Measurements from ENCODE around the gene MYO16. TPM values are rescaled to one million over a fixed set of nuclear protein-coding genes. Genes with fewer than 3 reads are reported as not detected.

Gene MYO16
- total RNA-seq, 4 donors from 2014 or later, result under 0.01 to 0.21 TPM; not detected in 2

DNA sequence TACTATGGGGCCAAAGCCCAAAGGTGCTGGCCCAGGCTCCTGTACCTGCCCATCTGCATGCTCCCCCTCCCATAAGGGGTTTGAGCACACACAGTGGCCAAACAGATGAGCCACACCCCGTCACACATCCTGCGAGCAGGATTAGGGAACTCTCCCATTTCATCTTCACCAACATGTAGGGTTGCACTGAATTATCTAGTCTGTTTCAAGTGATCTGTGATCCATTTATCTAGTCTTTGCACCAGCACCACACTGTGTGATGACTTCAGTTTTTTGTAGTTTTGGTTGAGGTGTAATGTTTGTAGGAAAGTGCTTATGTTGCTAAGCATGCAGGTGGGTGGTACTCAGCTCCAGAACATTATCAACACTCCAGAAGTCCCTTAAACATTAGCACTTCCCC, 249.3 kb downstream of the MYO16 start:
- peaks cover 0 to 18% (median 0%) of the 10 kb centered on the region in 4 donors for H3K9me3 ChIP-seq
- 94 to 100% methylated on average over 2 of the region's 2 CpGs for WGBS, 2 donors
- H3K27me3 ChIP-seq, result no peaks in the 10 kb centered on the region
- no peaks in the 10 kb centered on the region for H3K4me1 ChIP-seq
- DNase-seq (ENCODE audit: low spot score in 2 of 2), result no peak
- TF ChIP-seq EP300 (IDR thresholded peaks at IDR 0.05), result no peak
- TF ChIP-seq, protein P1, sequence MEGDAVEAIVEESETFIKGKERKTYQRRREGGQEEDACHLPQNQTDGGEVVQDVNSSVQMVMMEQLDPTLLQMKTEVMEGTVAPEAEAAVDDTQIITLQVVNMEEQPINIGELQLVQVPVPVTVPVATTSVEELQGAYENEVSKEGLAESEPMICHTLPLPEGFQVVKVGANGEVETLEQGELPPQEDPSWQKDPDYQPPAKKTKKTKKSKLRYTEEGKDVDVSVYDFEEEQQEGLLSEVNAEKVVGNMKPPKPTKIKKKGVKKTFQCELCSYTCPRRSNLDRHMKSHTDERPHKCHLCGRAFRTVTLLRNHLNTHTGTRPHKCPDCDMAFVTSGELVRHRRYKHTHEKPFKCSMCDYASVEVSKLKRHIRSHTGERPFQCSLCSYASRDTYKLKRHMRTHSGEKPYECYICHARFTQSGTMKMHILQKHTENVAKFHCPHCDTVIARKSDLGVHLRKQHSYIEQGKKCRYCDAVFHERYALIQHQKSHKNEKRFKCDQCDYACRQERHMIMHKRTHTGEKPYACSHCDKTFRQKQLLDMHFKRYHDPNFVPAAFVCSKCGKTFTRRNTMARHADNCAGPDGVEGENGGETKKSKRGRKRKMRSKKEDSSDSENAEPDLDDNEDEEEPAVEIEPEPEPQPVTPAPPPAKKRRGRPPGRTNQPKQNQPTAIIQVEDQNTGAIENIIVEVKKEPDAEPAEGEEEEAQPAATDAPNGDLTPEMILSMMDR (IDR thresholded peaks at IDR 0.05), result no peak
- no peak for TF ChIP-seq POLR2A (IDR thresholded peaks at IDR 0.05)
- H3K4me3 ChIP-seq, result no peak overlapping the region
- H3K36me3 ChIP-seq, result no peaks in the 10 kb centered on the region
- H3K27ac ChIP-seq, result no peak overlapping the region

DNA sequence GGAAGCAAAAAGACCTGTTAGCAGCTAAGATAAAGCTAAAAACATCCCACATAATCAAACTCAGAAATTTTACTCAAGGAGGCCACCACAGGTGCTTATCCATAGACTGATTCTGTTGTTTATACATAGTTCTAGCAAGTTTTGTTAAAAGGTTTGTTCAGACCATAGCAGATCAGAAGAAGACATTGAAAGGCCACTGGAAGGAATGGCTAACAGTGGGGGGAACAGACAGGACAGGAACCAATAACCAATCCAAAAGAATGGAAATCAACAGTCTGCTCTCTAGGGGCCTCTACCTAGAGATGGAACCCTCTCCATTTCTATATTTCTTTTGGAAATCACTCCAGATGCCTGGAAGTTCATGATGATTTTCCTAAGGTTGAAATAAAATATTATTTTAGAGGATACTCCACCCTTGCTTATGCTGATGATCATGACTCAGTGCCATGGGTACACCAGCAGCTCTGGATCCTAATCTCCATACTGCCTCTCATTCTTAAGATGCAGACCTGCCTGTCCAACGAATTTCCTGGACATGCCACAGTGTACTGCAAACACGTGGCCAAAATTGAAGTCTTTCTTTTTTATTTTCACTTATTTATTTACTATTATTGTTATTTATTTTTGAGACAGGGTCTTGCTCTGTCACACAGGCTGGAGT, 260.0 kb downstream of the MYO16 start:
- H3K27me3 ChIP-seq, result no peaks in the 10 kb centered on the region
- H3K27ac ChIP-seq, result no peak overlapping the region
- no peak for DNase-seq (ENCODE audit: low spot score in 2 of 2)
- no peaks in the 10 kb centered on the region for H3K4me1 ChIP-seq
- 83 to 92% methylated on average over 2 of the region's 2 CpGs for WGBS, 2 donors
- H3K36me3 ChIP-seq, result no peaks in the 10 kb centered on the region
- no peak overlapping the region for H3K4me3 ChIP-seq
- no peaks in the 10 kb centered on the region for H3K9me3 ChIP-seq
- no peak for TF ChIP-seq POLR2A (IDR thresholded peaks at IDR 0.05)
- TF ChIP-seq, protein P1 (IDR thresholded peaks at IDR 0.05), result no peak
- TF ChIP-seq EP300 (IDR thresholded peaks at IDR 0.05), result no peak

DNA sequence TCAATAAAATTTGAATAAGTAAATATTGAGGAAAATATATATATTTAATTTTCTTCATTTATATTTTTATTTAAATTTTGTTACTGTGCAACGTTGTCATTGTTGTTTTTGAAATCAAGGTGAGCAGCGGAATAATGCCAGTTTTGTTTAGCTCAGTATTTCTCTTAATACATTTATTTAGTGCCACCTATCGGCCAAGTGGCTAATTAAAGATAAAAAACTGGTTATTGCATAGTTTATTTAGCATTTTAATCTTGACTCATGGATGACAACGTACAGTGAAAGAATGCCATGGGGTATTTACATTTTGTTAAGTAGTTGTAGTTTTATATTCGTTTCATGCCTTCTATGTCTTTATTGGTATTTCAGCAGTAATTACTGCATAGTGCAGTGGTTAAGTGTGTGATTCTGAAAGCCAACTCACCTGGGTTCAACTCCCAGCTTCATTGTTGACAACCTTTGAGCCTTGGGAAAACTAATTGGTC, 265.9 kb downstream of the MYO16 start:
- H3K4me3 ChIP-seq, result no peak overlapping the region

DNA sequence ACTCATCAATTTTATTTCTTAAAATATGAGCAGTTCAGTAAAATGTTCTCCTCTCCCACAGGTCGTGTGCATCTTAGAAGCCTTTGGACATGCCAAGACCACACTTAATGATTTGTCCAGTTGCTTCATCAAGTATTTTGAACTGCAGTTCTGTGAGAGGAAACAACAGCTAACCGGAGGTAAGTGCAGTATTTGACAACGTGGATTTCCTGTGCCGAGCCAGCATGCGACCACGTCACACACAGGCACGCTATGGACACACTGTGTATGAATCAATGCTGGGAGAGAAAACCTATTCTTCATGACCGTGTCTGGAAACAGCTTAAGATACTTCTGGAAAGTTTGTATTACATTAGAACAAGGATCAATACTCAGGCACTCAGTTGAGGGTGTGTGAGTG, 268.5 kb downstream of the MYO16 start:
- no peak overlapping the region for H3K27ac ChIP-seq
- TF ChIP-seq EP300 (IDR thresholded peaks at IDR 0.05) (no peak), POLR2A (IDR thresholded peaks at IDR 0.05) (no peak)
- TF ChIP-seq, protein P1 (IDR thresholded peaks at IDR 0.05), result no peak
- H3K27me3 ChIP-seq, result no peaks in the 10 kb centered on the region
- H3K36me3 ChIP-seq, result no peaks in the 10 kb centered on the region
- peaks cover 0 to 6% (median 0%) of the 10 kb centered on the region in 4 donors for H3K4me1 ChIP-seq
- WGBS, 2 donors, result 58 to 59% methylated on average over 8 of the region's 8 CpGs
- no peak for DNase-seq (ENCODE audit: low spot score in 2 of 2)
- no peak overlapping the region for H3K4me3 ChIP-seq
- no peaks in the 10 kb centered on the region for H3K9me3 ChIP-seq

More for the DNA sequence above, 265.9 kb downstream of the MYO16 start:
- H3K27ac ChIP-seq, result no peak overlapping the region
- H3K9me3 ChIP-seq, result no peaks in the 10 kb centered on the region
- no peaks in the 10 kb centered on the region for H3K4me1 ChIP-seq
- H3K27me3 ChIP-seq, result no peaks in the 10 kb centered on the region
- H3K36me3 ChIP-seq, result no peaks in the 10 kb centered on the region
- peak in 1 of 2 donors; percentile 56 for DNase-seq (ENCODE audit: low spot score in 2 of 2)
- 3 to 4% methylated on average over 5 of the region's 5 CpGs for WGBS, 2 donors
- TF ChIP-seq EP300 (IDR thresholded peaks at IDR 0.05), result no peak
- TF ChIP-seq, protein P1 (IDR thresholded peaks at IDR 0.05), result peak; percentile 32 to 57 (median 48)

DNA sequence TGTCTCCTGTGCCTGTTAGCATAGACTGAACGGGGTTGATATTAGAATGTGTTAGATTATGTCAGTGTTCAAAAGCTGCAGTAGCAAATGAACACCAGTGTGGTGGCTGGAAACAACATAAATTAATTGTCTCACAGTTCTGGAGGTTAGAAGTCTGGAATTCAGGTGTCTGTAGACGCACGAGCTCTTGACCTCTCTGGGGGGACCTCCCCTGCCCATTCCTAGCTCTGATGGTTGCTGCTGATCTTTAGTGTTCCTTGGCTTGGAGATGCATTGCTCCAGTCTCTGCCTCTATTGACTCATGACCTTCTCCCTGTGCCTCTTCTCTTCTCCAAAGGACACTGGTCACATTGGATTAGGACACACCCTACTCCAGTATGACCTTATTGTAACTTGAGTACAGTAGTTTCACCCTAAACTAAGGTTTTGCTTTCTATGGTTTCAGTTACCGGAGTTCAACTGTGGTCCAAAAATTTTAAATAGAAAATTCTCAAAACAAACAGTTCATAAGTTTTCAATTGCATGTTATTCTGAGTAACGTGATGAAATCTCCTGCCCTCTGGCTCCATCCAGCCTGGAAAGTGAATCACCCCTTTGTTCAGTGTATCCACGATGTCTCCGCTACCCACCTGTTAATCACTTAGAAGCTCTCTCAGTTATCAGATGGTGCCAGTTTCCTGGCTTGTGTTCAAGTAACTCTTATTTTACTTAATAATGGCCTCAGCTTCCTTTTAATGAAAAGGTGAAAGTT, 273.2 kb downstream of the MYO16 start:
- no peaks in the 10 kb centered on the region for H3K9me3 ChIP-seq
- H3K36me3 ChIP-seq, result no peaks in the 10 kb centered on the region
- TF ChIP-seq POLR2A (IDR thresholded peaks at IDR 0.05), result no peak
- TF ChIP-seq, protein P1 (IDR thresholded peaks at IDR 0.05), result no peak
- no peak for TF ChIP-seq EP300 (IDR thresholded peaks at IDR 0.05)
- H3K27me3 ChIP-seq, result no peaks in the 10 kb centered on the region
- 63 to 65% methylated on average over 7 of the region's 7 CpGs for WGBS, 2 donors
- no peak overlapping the region for H3K4me3 ChIP-seq
- H3K27ac ChIP-seq, result no peak overlapping the region
- peaks cover 0 to 6% (median 0%) of the 10 kb centered on the region in 4 donors for H3K4me1 ChIP-seq
- DNase-seq (ENCODE audit: low spot score in 2 of 2), result no peak

All from tibial nerve (tissue), 4 donors.